COR-L47 (cell line): ENCODE results near the gene LSM6.

Experiments used
- DNase-seq: peaks from one replicate; lab custom pipeline; 2025; lab: John Stamatoyannopoulos, UW

The LSM6 gene

GRCh38 chr4:146175541-146176453 is at the start of gene LSM6:
LSM6 (plus strand) TSS chr4:146175718; CDS start chr4:146182922, 7,204 bp downstream.
- DNase-seq: peak; percentile 91

- DNase-seq: no peak
These were observed 43.1 kb upstream of the LSM6 start for GRCh38 chr4:146132445-146132844.

- DNase-seq: peak; percentile 98
These were observed 40.6 kb upstream of the LSM6 start for GRCh38 chr4:146134761-146135445.

DNA sequence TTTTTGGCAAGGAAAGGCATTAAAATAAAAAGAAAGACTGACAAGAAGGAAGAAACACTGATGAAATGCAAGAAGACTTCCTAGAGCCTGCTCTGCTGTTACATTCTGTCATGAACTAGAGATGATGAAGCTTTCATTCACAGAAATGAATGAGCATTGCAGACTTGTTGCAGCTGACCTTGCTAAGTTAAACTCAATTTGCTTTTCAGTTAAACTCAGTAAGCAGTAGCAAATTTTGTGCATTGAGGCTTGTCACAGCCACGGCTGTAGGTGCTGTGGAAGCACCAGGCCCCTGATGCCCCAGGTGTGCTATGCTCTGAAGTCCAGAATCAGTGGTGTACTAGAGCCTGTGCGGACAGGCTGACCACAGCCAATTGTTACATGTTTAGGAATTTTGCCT is 39.6 kb upstream of the LSM6 start:
- DNase-seq: no peak

DNA sequence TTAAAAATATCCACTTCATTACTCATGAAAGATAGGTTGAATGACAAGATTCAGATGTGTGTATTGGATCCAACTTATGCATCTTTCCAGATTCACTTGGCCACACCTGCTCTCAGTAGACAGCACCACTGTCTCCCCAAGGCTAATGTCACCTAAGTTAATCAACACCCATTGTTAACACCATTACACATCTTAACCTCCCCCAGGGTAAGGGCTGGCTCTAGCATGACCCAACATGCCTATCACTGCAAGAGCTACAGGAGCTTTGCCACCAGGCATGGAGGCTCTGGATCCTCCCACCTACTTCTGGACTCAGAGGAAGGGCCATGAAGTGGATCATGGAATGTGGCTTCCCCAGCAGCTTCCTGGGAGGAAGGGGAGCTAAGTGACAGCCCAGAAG is 32.8 kb upstream of the LSM6 start:
- no peak for DNase-seq

GRCh38 chr4:146143888-146144287 is 31.6 kb upstream of the LSM6 start:
- DNase-seq: no peak

- no peak for DNase-seq
These were observed 28.6 kb upstream of the LSM6 start for GRCh38 chr4:146146918-146147317.

DNA sequence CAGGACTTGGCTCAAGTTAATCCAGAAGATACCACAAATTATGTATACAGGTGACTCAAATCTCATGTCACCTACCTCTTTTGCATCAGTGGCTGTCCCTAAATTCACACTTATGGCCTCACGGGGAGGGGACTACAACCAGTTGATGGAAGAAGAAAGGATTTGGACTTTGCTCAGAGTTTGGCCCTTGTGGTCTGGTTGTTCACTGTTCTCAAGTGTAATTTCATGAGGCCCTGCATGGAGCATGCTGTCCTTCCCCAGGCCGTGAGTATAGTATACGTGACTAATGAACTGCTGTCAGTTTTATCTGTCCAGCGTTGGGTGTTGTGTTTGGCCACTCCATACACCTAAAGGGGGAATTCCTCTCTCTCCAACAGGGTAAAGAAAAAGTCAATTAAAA is 27.5 kb upstream of the LSM6 start:
- no peak for DNase-seq

DNA sequence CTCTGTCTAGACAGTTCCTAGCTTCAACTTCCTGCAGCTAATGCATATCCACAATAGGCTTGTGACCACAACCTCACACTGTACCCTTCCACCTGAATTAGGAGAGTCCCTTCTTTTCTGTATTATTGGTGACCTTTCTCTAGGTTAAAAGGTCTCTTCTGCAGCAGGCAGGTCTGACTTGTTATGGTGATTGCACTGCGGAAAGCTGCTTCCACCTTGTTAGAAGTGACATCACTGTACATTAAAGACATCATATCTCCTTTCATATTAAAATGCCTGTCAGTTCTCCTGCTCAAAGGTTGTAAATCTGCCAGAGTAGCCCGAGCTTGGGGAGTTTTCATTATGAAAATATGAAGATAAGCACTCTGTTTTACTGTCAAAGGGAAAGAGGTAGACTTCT is 21.5 kb upstream of the LSM6 start:
- DNase-seq: no peak

DNA sequence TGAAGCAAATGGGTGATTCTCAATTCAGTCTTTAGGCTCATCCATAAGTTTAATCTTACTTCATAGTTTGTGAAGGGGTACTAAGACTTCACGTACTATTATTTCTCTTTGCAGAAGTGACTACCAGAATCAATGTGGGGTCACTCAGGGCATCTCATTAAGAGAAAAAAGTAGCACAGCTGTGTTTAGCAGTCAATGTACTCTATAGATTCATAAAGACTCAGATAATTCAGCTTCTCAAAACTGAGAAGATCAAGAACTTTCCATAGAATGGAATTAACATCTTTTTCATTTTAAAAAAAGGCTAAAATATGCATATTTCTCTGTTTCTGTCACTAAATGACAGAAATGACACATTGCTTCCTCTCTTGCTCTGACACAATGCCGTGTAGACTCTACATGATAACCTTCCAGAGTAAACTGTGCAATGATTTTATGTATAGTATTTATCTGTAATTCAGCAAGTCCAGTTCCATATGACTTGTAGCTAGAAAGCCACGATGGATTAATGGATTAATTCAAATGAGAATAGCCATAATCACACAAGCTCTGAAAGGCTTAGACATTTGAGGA is 20.3 kb upstream of the LSM6 start:
- no peak for DNase-seq

DNA sequence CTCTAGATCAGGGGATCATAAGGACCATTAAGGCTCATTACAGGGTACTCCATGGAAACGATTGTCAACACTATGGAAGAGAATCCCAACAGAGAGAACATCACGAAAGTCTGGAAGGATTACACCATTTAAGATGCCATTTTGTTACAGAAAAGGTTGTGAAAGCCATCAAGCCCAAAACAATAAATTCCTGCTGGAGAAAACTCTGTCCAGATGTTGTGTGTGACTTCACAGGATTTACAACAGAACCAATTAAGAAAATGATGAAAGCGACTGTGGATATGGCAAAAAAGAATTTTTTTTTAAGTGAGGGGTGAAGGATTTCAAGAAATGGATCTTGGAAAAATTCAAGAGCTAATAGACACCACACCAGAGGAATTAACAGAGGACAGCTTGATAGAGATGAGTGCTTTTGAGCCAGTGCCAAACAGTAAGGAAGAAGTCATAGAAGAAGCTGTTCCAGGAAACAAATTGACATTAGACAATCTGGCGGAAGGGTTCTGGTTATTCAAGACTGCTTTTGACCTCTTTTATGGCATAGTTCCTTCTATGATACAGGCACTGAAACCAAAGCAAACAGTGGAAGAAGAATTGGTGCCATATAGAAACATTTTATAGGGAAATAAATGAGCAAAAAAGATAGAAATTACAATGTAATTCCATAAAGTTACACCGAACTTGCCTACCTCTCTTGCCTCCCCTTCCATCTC is 17.3 kb upstream of the LSM6 start:
- no peak for DNase-seq

- DNase-seq: no peak
These were observed 16.0 kb upstream of the LSM6 start for GRCh38 chr4:146159384-146160058.

GRCh38 chr4:146161243-146161642 is 14.3 kb upstream of the LSM6 start:
- DNase-seq: no peak

GRCh38 chr4:146165221-146165620 is 10.3 kb upstream of the LSM6 start:
- DNase-seq: no peak

GRCh38 chr4:146165840-146166239 is 9.7 kb upstream of the LSM6 start:
- DNase-seq: no peak

GRCh38 chr4:146170149-146170548 is 5.4 kb upstream of the LSM6 start:
- no peak for DNase-seq

- no peak for DNase-seq
These were observed 1.4 kb downstream of the LSM6 start for GRCh38 chr4:146176891-146177290.

DNA sequence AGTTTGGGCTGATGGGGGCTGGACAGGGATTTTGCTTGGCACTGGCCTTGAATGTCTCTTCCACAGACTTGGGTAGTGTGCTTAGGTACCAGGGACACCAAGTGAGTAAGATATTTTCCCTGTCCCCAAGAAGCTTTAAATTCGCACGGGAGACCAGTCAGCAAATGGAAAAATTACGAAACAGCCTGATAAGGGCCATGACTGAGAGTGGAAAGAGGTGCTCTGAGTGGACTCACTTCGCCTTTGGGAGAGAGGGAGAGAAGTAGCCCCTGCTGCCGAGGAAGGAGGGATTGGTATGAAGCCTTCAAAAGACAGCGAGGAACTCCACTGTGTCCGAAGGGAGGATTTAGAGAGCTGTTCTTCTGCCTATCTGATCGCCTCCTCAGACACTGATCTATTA is 2.6 kb downstream of the LSM6 start:
- DNase-seq: no peak

DNA sequence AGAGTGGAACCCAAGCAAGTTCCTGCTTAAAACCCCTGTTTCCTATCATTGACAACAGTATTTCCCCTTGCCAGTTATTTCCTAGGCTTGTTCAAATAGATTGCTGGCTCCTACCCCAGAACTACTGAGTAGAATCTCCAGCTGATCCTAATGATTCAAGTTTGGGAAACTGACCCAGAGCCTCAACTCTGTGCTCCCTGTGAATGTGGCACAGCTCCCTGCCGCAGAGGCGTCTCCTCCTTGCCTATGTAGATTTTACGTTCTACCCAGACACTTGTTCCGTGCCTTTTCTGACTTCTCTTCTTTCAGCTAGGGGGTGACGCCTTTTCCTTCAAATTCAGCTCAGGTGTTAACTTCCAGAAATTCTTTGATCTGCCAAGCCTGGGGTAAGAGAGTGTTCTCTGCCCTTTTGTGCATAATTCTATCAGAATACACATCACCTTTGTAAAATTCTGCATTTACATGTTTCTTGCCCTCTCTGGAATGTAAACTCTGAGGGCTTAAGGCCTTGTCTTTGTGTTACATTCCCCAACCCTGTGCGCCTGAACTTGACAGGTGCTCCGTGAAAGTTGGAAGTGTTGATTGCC is 4.4 kb downstream of the LSM6 start:
- DNase-seq: no peak

GRCh38 chr4:146182443-146182842 is 6.9 kb downstream of the LSM6 start:
- no peak for DNase-seq

DNA sequence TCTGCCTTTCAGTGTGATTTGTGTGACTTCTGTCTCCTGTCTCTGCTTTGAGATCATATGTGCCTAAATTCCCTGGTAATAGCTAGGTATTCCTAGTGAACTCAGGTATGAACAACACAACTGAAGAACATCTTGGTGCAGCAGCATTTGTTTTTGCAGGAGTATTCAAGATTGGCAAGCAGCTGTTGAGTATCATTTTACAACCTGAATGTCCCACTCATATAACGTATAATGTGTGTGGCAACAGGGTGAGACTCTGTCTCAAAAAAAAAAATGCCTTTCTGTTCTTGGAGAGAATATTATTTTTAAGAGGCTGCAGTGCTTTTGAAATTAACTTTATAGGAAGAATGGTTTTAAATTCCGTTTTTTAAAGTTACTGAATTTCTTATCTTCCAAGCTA is 7.7 kb downstream of the LSM6 start:
- no peak for DNase-seq
